ENCODE measurements around the gene SLX9.

DNA sequence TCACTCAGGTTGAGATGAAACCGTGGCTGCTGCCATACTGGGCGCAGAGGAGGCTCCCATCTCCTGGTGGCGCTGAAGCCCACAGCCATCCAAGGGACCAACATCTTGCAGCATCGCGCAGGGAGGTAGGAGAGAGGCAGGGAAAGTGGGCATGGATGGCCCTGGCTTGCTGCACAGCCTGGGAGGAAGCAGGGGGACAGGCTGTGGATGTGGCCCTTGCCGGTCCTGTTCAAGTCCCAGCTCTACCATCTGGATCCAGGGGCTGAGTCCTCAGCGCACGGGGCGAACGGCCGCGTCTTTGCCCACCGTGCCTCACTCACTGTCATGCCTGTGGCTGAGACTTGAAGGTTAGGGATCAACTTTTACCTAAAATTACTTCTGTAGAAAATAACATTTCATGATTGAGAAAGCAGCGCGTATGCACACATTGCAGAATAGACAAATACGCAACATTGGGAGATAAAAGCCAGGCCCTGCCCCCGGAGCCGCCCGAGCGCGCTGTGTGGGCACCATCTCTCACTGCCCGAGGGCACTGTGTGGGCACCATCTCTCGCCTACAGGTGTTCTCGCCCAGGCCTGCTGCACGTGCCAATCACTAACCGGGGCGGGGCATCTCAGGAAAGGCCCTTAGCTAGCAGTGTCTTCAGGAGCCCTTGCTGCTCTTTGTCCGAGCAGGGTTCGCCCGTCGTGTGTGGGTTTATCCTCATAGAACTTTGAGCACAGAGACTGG is 11.5 kb downstream of the SLX9 start:
- TF ChIP-seq, protein P1, sequence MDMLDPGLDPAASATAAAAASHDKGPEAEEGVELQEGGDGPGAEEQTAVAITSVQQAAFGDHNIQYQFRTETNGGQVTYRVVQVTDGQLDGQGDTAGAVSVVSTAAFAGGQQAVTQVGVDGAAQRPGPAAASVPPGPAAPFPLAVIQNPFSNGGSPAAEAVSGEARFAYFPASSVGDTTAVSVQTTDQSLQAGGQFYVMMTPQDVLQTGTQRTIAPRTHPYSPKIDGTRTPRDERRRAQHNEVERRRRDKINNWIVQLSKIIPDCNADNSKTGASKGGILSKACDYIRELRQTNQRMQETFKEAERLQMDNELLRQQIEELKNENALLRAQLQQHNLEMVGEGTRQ (CRISPR knock-in tag; IDR thresholded peaks at IDR 0.05): no peak
- TF ChIP-seq JUN (CRISPR knock-in tag; IDR thresholded peaks at IDR 0.05) (no peak), SP1 (CRISPR knock-in tag; conservative IDR thresholded peaks at IDR 0.05) (no peak), IRF2 (CRISPR knock-in tag; IDR thresholded peaks at IDR 0.05; ENCODE audit: borderline replicate concordance, low read depth) (no peak), FOXP4 (CRISPR knock-in tag; IDR thresholded peaks at IDR 0.05) (no peak), CTCF (IDR thresholded peaks at IDR 0.05) (no peak), TEAD4 (CRISPR knock-in tag; IDR thresholded peaks at IDR 0.05) (no peak)
